Stimulated activated CD8-positive, alpha-beta memory T cell treated with anti-CD3 and anti-CD28 coated beads, Interleukin-4, amount 100 ng/mL, for 48 hours (primary cell): ENCODE measurements around the gene ABHD12B.
"Not testable (repeated sequence)": the region's sequence is repeated elsewhere in the genome, so short reads cannot be mapped to it uniquely, and the experiment has no call there.

Source experiments
- DNase-seq: peaks from one replicate; pipeline ENCODE4 v3.0.0-alpha.2; 2020

Gene ABHD12B

GRCh38 chr14:50839691-50840090, 32.2 kb upstream of the ABHD12B start:
- no peak for DNase-seq

GRCh38 chr14:50844391-50844790, 27.5 kb upstream of the ABHD12B start:
- DNase-seq, result no peak

GRCh38 chr14:50845166-50845565, 26.7 kb upstream of the ABHD12B start:
- DNase-seq, result no peak

GRCh38 chr14:50846226-50846880, 25.5 kb upstream of the ABHD12B start:
- no peak for DNase-seq

GRCh38 chr14:50853891-50854290, 18.0 kb upstream of the ABHD12B start:
- DNase-seq, result no peak

GRCh38 chr14:50854521-50854920, 17.3 kb upstream of the ABHD12B start:
- no peak for DNase-seq

- no peak for DNase-seq
Observed at GRCh38 chr14:50855558-50855957, 16.3 kb upstream of the ABHD12B start.

GRCh38 chr14:50856660-50857059, 15.2 kb upstream of the ABHD12B start:
- no peak for DNase-seq

- DNase-seq, result no peak
Observed at GRCh38 chr14:50859296-50859624, 12.6 kb upstream of the ABHD12B start.

GRCh38 chr14:50860478-50861086, 11.3 kb upstream of the ABHD12B start:
- DNase-seq, result peak; percentile 96

GRCh38 chr14:50862036-50862570, 9.8 kb upstream of the ABHD12B start:
- no peak for DNase-seq

GRCh38 chr14:50864237-50864636, 7.6 kb upstream of the ABHD12B start:
- DNase-seq, result no peak

GRCh38 chr14:50864946-50865345, 6.9 kb upstream of the ABHD12B start:
- no peak for DNase-seq

GRCh38 chr14:50865391-50866076, 6.3 kb upstream of the ABHD12B start:
- DNase-seq, result no peak

- DNase-seq, result no peak
Observed at GRCh38 chr14:50871228-50871627, 625 bp upstream of the ABHD12B start.

GRCh38 chr14:50874757-50875156, 2.9 kb downstream of the ABHD12B start:
- DNase-seq, result no peak

GRCh38 chr14:50875359-50876070, 3.7 kb downstream of the ABHD12B start:
- DNase-seq, result peak; percentile 75

- DNase-seq, result no peak
Observed at GRCh38 chr14:50882932-50883826, 11.3 kb downstream of the ABHD12B start.

GRCh38 chr14:50883827-50884197, 12.0 kb downstream of the ABHD12B start:
- no peak for DNase-seq

GRCh38 chr14:50887476-50887875, 15.6 kb downstream of the ABHD12B start:
- no peak for DNase-seq

GRCh38 chr14:50892255-50892654, 20.4 kb downstream of the ABHD12B start:
- DNase-seq, result no peak

GRCh38 chr14:50896421-50896820, 24.6 kb downstream of the ABHD12B start:
- not testable (repeated sequence) for DNase-seq
